Fibroblast of villous mesenchyme (primary cell): ENCODE results near the gene IFFO2. TPM values are rescaled to one million over a fixed set of nuclear protein-coding genes. Genes with fewer than 3 reads are reported as not detected.

Experiments used
- DNase-seq: peaks from one replicate; pipeline ENCODE4 v3.0.0-alpha.2; 2010; ENCODE audit warnings: low read depth
- H3K4me3 ChIP-seq: 2 replicates; pipeline ENCODE4 v1.5.1; 2011; ENCODE audit warnings: low read depth, mild to moderate bottlenecking, low read length
- total RNA-seq: library from RNA; depleted of rRNA; stranded (reverse); fragments of >200 nt; gene quantifications from 2 replicates; pipeline ENCODE4 v1.2.3, GENCODE V29; 2012
- TF ChIP-seq, protein P1 (sequence below): IDR thresholded peaks from 2 replicates; pipeline ENCODE4 v1.5.1; 2012; ENCODE audit warnings: low read depth, mild to moderate bottlenecking, low read length; ENCODE audit not compliant: insufficient read depth

Gene IFFO2
- total RNA-seq, 1 donor = 11.2 TPM

DNA sequence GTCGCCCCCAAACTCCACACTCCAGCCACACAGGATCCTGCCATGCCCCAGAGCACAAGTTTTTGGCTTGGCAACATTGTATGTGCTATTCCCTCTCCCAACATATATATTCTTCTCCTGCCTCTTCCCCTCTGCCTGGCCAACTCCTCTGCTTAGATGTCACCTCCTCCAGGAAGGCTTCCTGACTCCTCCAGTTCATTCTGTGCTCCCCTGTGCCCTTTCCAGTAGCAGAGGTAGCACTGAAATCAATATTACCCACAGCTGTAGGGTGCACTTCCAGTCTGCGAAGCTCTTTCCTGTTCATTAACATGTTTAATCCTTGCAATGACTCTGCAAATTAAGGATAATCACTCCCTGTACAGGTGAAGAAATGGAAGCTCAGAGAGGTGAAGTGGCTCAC, 75.3 kb downstream of the IFFO2 start:
- TF ChIP-seq, protein P1, sequence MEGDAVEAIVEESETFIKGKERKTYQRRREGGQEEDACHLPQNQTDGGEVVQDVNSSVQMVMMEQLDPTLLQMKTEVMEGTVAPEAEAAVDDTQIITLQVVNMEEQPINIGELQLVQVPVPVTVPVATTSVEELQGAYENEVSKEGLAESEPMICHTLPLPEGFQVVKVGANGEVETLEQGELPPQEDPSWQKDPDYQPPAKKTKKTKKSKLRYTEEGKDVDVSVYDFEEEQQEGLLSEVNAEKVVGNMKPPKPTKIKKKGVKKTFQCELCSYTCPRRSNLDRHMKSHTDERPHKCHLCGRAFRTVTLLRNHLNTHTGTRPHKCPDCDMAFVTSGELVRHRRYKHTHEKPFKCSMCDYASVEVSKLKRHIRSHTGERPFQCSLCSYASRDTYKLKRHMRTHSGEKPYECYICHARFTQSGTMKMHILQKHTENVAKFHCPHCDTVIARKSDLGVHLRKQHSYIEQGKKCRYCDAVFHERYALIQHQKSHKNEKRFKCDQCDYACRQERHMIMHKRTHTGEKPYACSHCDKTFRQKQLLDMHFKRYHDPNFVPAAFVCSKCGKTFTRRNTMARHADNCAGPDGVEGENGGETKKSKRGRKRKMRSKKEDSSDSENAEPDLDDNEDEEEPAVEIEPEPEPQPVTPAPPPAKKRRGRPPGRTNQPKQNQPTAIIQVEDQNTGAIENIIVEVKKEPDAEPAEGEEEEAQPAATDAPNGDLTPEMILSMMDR = no peak
- no peak overlapping the region for H3K4me3 ChIP-seq
- no peak for DNase-seq

DNA sequence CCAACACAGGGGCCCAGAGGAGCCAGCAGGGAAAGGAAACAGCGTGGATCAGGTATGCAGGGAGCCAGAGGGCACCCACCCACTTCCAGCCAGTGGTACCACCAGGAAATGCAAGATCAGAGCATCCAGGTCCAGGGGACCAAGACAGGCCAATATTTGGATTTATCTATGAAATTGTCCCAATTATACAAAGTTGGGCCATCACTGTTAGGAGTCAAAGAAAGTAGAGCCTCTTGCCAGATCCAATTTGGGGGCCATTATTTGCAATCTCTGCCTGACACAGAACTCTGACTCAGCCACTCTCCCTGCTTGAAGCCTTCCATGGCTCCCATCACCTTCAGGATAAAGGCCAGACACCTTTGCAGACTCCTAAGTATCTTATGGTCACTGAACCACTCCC, 75.9 kb downstream of the IFFO2 start:
- H3K4me3 ChIP-seq = no peak overlapping the region
- no peak for DNase-seq
- TF ChIP-seq, protein P1 = no peak

DNA sequence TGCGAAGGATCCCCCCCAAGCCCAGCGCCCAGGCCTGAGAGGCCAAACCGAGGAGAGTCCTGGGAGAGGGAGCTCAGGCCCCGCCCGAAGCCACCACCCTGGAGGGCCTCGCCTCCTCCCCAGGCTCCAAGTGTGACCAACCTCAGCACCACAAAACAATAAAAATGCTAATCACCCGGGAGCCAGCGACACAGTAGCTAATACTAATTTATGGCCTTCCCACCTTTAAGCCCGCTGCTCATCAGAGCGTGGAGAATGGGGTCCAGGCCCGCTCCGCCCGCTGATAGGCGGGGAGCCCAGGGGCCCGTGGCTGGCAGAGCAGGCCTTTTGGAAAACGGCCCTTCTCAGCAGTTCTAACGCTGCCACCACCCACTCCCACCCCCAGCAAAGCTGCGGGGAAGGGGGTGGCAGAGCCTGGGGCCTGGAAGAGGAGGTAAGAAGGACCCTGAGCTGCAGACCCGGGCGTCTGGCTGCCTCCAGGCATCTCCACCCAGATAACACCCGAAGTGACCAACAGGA, 76.6 kb downstream of the IFFO2 start:
- TF ChIP-seq, protein P1 = no peak
- DNase-seq = no peak
- no peak overlapping the region for H3K4me3 ChIP-seq

DNA sequence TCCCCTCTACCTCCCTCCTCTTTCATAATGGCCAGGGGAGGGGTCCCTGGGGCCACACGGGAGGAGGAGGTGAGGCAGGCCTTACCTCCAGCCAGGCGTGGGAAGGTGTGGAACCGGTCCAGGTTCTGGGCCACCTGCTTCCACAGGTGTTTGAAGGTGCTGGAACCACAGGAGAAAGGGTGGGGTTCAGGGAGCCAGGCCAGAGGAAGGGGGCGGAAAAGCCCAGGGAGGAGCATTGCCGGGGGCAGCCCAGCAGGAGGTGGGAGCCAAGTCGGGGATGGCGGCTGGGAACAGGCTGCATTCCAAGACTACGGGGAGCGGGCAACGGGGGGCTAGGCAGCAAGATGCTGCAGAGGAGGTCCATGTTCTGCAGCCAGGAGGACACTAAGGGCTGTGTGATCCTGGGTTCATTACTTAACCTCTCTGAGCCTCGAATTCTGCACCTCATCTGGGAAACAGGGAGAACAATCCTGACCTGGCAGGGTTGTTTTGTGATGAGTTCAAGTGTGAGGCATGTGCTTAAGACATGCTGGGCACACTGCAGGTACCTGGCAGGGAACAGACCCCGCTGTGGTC, 77.2 kb downstream of the IFFO2 start:
- TF ChIP-seq, protein P1 = no peak
- DNase-seq = no peak
- H3K4me3 ChIP-seq = no peak overlapping the region

DNA sequence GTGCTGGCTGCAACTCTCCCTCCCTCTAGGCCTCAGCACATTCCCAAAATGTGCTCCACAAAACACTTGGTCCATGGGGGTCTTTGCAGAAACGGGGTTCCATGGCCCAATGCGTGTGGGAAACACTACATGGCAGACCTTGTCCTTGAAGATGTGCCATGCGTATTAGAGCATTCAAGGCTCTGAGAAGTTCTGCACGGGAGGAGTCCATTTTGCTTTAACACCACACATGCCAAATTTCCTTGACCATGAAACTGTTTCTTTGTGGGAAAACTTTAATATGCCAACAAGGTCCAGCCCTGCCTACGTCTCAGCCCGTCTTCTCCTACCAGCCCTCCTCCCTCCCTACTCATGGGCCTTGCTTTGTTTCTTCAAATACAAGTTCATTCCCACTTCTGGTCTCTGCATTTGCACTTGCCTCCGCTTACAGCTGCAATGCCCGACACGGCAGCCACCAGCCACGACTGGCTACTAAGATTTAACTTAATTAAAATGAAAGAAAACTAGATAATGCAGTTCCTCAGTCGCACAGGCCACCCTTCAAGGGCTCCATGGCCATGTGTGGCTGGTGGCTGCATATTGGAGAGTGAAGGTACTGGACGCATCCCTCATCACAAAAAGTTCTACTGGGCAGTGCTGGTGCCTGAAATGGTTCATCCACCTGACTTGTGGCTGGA, 77.8 kb downstream of the IFFO2 start:
- TF ChIP-seq, protein P1 = no peak
- no peak overlapping the region for H3K4me3 ChIP-seq
- DNase-seq = no peak

DNA sequence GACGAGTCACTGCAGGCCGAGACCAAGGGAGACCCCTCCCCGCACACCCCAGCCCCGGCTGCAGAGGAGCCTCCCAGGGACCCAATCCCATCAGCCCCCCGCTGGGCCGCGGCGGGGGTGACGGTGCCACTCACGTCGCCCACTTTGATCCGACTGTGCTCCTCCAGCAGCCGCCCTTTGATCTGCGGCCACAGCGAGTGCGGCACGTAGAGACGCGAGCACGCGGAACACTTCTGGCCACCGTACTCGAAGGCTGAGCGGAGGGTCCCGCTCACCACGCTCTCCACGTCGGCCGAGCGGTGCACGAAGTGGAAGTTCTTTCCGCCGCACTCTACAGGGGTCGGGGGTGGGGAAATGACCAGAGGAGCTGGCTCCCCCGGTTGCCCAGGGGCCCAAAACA, 79.2 kb downstream of the IFFO2 start:
- TF ChIP-seq, protein P1 = no peak
- no peak for DNase-seq
- H3K4me3 ChIP-seq = no peak overlapping the region

DNA sequence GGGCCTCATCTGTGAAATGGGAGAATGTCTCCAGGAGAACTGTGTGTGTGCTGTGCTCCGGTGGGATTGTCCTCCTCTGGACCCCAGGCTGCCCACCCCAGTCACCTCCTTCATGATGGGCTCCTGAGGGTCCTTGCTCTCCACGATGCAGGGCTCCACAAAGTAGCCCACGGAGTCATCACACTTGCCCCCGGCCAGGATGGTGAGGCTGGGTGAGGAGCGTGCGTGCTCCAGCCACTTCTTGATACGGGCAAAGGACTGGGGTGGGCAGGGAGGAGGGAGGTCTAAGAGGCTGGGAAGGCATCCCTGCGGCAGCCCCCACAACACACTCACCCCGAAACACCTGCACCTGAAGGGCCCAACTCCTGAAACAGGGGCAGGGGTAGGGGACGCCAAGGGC, 80.3 kb downstream of the IFFO2 start:
- DNase-seq = no peak
- no peak overlapping the region for H3K4me3 ChIP-seq
- TF ChIP-seq, protein P1 = no peak
